ENCODE data around the gene GARRE1.
"Not testable (repeated sequence)": the region's sequence is repeated elsewhere in the genome, so short reads cannot be mapped to it uniquely, and the experiment has no call there.

GARRE1 gene

DNA sequence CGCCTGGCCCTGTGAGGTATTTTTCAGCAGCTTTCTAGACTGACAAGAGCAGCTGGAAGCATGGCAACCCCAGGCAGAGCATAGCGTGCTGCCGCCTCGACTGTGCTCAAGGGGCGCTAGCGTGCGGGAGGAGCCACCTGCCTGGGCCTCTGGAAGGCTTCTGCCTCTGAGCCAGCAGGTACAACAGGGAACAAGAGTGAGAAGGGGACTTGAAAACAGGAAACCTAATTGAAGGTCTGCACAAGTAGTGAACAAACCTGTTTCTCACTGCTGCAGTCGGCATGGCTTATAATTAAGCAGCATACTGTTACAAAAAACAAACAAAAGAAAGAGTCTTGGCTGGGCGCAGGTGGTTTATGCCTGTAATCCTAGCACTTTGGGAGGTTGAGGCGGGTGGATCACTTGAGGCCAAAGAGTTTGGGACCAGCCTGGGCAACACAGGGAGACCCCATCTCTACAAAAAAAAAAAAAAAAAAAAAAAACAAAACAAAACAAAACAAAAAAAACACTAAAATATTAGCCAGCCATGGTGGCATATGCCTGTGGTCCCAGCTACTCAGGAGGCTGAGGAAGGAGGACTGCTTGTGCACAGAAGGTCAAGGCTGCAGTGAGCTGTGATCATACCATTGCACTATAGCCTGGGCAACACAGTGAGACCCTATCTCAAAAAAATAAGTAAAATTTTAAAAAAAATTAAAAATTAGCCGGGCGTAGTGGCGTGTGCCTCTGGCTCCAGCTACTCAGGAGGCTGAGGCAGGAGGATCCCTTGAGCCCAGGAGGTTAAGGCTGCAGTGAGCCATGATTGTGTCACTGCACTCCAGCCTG, 12.6 kb upstream of the GARRE1 start:
- CTCF ChIA-PET: interaction anchor here (0.9 kb wide), 1 partner anchor 101 kb away, joined by 4 read pairs; no protein-coding TSS in a partner anchor
- Mint-ChIP-seq H3K4me1 (no peaks in the 10 kb centered on the region), H3K27ac (no peak overlapping the region), H3K9me3 (no peaks in the 10 kb centered on the region), H3K27me3 (no peaks in the 10 kb centered on the region), H3K36me3 (no peaks in the 10 kb centered on the region), H3K4me3 (no peak overlapping the region)
- DNase-seq: peak; percentile 42

DNA sequence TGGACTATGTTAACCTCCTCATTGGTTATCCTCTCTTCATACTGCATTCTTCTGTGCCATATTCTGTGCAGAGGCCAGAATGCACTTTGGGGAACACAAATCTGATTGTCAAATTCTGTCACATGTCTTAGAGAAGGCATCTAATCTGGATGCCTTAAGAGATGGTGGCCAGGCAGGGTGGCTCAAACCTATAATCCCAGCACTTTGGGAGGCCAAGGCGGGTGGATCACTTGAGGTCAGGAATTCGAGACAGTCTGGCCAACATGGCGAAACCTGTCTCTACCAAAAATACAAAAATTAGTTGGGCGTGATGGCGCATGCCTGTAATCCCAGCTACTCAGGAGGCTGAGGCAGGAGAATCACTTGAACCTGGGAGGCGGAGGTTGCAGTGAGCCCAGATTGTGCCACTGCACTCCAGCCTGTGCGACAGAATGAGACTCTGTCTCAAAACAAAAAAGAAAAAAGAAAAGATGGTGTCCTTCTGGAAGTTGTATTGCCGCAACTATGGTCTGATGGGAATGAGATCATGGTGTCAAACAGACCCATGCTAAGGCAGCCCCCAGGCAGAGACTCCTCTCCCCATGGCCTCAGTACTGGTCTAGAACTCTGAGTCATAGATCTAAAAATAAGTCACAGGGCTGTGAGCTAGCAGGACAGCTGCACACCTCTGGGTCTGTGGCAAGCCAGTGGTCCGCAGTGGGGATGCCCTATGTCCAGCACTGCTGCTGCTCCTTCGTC, 11.0 kb upstream of the GARRE1 start:
- not testable (repeated sequence) for H3K4me1 Mint-ChIP-seq

DNA sequence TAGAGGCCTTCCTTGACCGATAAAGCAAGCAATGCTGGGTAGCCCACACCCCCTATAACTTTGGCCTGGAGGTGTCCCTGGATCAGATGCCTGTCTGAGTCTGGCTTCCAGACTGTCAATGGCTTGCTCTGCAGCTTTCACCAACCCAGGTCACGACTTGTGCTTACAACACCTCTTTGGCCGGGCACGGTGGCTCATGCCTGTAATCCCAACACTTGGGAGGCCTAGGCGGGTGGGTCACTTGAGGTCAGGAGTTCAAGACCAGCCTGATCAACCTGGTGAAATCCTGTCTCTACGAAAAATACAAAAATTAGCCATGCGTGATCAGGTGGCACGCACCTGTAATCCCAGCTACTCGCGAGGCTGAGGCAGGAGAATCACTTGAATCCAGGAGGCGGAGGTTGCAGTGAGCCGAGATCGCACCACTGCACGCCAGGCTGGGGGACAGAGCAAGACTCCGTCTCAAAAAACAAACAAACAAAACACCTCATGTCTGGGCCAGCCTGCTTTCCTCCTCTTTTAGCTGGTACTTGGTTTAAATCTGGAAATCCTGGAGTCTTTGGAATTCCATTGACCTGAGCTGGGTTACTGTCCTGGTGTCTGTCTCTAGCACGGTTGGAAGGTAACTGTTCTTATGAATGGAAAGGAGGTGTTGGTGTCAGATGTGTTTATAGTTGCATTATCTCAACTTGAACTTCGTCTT, 10.3 kb upstream of the GARRE1 start:
- no peak for DNase-seq
- Mint-ChIP-seq H3K4me1 (no peaks in the 10 kb centered on the region), H3K9me3 (no peaks in the 10 kb centered on the region), H3K27me3 (peaks cover 4% of the 10 kb centered on the region), H3K36me3 (no peaks in the 10 kb centered on the region), H3K4me3 (no peak overlapping the region), H3K27ac (no peak overlapping the region)
- CTCF ChIA-PET: no interaction called here

More for the DNA sequence above, 11.0 kb upstream of the GARRE1 start:
- H3K27me3 Mint-ChIP-seq, H3K9me3 Mint-ChIP-seq, H3K4me3 Mint-ChIP-seq, CTCF ChIA-PET, H3K27ac Mint-ChIP-seq, DNase-seq, H3K36me3 Mint-ChIP-seq: not testable (repeated sequence)

DNA sequence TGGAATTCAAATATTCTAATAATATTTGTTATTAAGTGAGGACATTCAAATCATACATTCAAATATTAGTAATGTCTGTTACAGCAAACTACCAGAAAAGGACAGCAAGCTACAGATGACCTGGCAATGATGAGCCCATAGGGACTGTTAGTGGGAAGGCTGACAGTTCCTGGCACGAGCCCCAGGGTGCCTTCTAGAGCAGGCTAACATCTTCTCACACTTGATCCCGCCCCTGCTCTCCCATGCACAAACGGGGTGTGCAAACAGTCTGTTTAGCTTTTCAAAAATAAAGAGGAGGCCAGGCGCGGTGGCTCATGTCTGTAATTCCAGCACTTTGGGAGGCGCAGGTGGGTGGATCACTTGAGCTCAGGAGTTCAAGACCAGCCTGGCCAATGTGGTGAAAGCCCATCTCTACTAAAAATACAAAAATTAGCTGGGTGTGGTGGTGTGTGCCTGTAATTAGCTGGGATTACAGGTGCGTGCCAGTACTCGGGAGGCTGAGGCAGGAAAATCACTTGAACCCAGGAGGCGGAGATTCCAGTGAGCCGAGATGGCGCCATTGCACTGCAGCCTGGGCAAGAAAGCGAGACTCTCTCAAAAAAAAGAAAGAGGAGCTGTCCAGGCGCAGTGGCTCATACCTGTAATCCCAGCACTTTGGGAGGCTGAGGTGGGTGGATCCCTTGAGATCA, 9.6 kb upstream of the GARRE1 start:
- DNase-seq: no peak
- H3K27me3 Mint-ChIP-seq: peaks cover 4% of the 10 kb centered on the region
- no peak overlapping the region for H3K27ac Mint-ChIP-seq
- no peaks in the 10 kb centered on the region for H3K9me3 Mint-ChIP-seq
- H3K4me3 Mint-ChIP-seq: no peak overlapping the region
- no peaks in the 10 kb centered on the region for H3K36me3 Mint-ChIP-seq
- H3K4me1 Mint-ChIP-seq: no peaks in the 10 kb centered on the region
- CTCF ChIA-PET: interaction anchor here (1.0 kb wide), 1 partner anchor 96 kb away, joined by 3 read pairs; no protein-coding TSS in a partner anchor

DNA sequence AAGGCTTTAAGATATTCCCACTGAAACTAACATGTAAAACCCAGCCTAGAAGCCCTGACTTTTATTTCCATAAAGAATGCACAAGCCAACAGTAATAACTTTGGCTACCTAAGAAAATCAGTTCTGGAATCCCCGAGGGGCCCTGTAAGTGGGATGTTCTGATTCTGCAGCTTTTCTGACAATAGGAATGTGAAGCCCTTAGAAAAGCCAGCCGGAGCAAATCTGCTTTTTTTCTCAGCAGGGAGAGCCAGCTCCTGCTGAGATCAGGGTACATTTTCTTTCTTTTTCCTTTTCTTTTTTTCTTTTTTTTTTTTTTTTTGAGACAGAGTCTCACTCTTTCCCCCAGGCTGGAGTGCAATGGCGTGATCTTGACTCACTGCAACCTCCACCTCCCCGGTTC, 8.0 kb upstream of the GARRE1 start:
- CTCF ChIA-PET: interaction anchor here (0.7 kb wide), 1 partner anchor 97 kb away, joined by 3 read pairs; no protein-coding TSS in a partner anchor
- no peaks in the 10 kb centered on the region for H3K4me1 Mint-ChIP-seq

DNA sequence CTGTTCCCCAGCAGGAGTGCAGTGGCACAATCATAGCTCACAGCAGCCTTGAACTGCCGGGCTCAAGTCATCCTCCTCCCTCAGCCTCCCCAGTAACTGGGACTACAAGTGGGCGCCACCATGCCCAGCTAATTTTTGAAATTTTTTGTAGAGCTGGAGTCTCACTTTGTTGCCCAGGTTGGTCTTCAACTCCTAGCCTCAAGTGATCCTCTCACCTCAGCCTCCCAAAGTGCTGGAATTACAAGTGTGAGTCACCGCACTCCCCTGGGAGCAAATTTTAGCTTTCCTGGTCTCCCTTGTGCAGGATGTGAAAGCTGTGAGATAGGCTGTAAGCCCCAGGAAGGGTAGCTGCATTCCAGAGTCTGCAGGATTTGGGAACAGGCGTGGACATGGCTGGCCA, 5.4 kb upstream of the GARRE1 start:
- H3K36me3 Mint-ChIP-seq: no peaks in the 10 kb centered on the region

More for the DNA sequence above, 8.0 kb upstream of the GARRE1 start:
- H3K27me3 Mint-ChIP-seq: peaks cover 4% of the 10 kb centered on the region
- H3K4me3 Mint-ChIP-seq: no peak overlapping the region
- no peak overlapping the region for H3K27ac Mint-ChIP-seq
- H3K36me3 Mint-ChIP-seq: no peaks in the 10 kb centered on the region
- H3K9me3 Mint-ChIP-seq: no peaks in the 10 kb centered on the region
- no peak for DNase-seq

DNA sequence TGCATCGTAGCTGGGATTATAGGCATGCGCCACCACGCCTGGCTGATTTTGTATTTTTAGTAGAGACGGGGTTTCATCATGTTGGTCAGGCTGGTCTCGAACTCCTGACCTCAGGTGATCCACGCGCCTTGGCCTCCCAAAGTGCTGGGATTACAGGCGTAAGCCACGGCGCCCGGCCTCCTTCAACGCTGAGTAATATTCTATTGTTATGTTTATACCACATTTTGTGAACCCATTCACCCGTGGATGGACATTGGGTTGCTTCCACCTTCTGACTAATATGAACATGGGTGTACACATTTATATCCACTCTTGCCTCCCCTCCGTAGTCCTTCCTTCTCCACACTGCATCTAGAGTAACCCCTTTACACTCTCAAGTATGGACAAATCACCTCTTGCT, 1.2 kb upstream of the GARRE1 start:
- H3K4me3 Mint-ChIP-seq: peak overlapping the region; percentile 85
- DNase-seq, H3K36me3 Mint-ChIP-seq, H3K27me3 Mint-ChIP-seq, CTCF ChIA-PET, H3K9me3 Mint-ChIP-seq, H3K27ac Mint-ChIP-seq: not testable (repeated sequence)
- H3K4me1 Mint-ChIP-seq: peaks cover 30% of the 10 kb centered on the region

More for the DNA sequence above, 5.4 kb upstream of the GARRE1 start:
- H3K4me1 Mint-ChIP-seq: peaks cover 10% of the 10 kb centered on the region
- H3K9me3 Mint-ChIP-seq: no peaks in the 10 kb centered on the region
- DNase-seq: no peak
- peaks cover 4% of the 10 kb centered on the region for H3K27me3 Mint-ChIP-seq
- H3K27ac Mint-ChIP-seq: no peak overlapping the region
- no peak overlapping the region for H3K4me3 Mint-ChIP-seq
- CTCF ChIA-PET: no interaction called here

DNA sequence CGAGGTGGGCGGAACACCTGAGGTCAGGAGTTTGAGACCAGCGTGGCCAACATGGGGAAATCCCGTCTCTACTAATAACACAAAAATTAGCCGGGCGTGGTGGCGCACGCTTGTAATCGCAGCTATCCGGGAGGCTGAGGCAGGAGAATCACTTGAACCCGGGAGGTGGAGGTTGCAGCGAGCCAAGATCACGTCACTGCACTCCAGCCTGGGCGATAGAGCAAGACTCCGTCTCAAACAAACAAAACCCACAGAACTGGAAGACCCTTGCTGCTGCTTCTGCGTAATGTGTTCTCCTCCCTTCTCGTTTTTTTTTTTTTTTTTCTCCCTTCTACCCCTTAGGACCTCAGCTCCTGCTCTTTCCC, 691 bp upstream of the GARRE1 start:
- peaks cover 32% of the 10 kb centered on the region for H3K4me1 Mint-ChIP-seq
- DNase-seq, H3K9me3 Mint-ChIP-seq, CTCF ChIA-PET, H3K27me3 Mint-ChIP-seq, H3K36me3 Mint-ChIP-seq: not testable (repeated sequence)
- H3K4me3 Mint-ChIP-seq: peak overlapping the region; percentile 85
- peak overlapping the region; percentile 91 for H3K27ac Mint-ChIP-seq

DNA sequence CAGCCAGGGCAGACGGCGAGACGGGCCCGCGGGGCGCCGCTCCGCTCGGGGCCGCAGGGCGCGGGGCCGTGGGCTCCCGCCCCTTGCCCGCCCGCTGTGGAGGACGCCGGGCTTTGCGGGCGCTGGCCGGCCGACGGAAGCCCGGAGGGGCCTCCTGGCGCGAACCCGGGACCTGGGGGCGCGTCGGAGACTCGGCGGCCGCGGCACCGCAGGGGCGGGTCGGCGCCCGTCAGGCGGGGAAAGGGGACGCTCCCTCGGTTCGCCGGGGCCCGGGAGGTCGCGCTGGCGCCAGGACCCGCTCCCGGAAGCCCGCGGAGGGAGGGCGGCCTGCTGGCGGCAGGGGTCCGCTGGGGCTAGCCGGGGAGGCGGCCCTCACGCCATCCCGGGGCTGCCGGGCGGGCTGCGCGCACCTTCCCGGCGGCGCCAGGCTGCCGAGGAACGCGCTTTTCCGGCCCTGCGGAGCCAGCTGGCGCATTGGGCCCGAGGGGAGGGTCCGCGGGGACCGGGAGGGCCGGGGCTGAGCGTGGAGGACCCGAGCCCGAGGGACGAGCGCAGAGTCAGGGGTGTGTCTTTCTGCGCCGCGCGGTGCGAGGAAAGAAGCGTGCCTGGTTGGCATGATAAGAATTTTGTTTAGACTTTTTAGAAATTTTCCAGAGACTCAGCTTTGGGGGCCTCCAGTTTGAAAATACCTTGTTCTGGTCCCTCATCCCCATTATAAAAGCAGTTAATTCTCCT, 511 bp downstream of the GARRE1 start:
- Mint-ChIP-seq H3K36me3 (peaks cover 11% of the 10 kb centered on the region), H3K4me1 (peaks cover 32% of the 10 kb centered on the region), H3K27ac (peak overlapping the region; percentile 86), H3K4me3 (peak overlapping the region; percentile 82), H3K9me3 (no peaks in the 10 kb centered on the region), H3K27me3 (no peaks in the 10 kb centered on the region)
- CTCF ChIA-PET: no interaction called here
- DNase-seq: peak; percentile 55

DNA sequence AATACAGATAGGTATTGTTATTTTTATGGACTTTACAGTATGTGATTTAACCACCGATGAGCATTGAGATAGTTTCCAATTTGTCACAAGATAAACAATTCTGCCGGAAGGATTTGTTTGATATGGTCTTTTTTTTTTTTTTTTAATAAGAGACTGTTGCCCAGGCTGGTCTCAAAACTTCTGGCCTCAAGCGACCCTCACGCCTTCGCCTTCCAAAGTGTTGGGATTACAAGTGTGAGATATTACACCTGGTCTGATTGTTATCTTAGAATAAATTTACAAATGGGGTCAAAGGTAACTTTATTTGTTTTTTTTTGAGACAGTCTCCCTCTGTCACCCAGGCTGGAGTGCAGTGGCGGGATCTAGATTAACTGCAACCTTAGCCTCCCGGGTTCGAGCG, 1.2 kb downstream of the GARRE1 start:
- peak overlapping the region; percentile 86 for H3K27ac Mint-ChIP-seq
- peak overlapping the region; percentile 82 for H3K4me3 Mint-ChIP-seq
- H3K4me1 Mint-ChIP-seq: peaks cover 32% of the 10 kb centered on the region

DNA sequence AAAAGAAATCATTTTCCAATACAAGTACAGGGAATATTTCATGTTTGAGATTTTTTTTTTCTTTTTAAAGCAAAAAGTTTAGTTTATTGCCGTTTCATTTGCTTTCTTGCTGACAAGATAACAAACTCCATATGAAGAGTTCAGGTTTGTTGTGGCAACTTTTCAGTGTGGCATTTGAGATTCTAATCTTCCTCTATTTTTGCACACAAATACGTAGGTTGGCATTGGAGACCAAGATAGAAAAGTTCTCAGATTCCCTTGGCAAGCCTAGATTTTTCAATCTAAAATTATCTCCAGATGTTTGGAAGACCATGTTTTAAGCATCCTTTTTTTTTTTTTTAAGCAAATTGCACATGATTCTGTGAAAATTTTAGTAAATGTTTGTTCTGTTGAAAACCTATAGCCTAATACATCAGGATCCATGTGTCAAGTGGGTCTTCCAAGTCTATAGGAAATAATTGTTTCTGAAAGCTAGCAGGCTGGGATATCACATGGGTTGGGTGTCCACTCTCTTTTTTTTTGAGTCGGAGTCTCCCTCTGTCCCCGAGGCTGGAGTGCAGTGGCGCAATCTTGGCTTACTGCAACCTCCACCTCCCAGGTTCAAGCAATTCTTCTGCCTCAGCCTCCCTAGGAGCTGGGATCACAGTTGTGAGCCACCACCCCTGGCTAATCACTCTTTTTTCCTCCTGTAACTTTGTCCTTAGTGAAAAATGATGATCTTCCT, 2.6 kb downstream of the GARRE1 start:
- no peaks in the 10 kb centered on the region for H3K27me3 Mint-ChIP-seq
- CTCF ChIA-PET: interaction anchor here (0.6 kb wide), 1 partner anchor 92 kb away, joined by 3 read pairs; no protein-coding TSS in a partner anchor
- no peaks in the 10 kb centered on the region for H3K9me3 Mint-ChIP-seq
- no peak for DNase-seq
- peaks cover 15% of the 10 kb centered on the region for H3K36me3 Mint-ChIP-seq
- H3K4me1 Mint-ChIP-seq: peaks cover 37% of the 10 kb centered on the region
- H3K4me3 Mint-ChIP-seq: peak overlapping the region; percentile 31
- H3K27ac Mint-ChIP-seq: peak overlapping the region; percentile 75

More for the DNA sequence above, 1.2 kb downstream of the GARRE1 start:
- DNase-seq: no peak
- no peaks in the 10 kb centered on the region for H3K27me3 Mint-ChIP-seq
- H3K36me3 Mint-ChIP-seq: peaks cover 11% of the 10 kb centered on the region
- no peaks in the 10 kb centered on the region for H3K9me3 Mint-ChIP-seq
- CTCF ChIA-PET: no interaction called here

DNA sequence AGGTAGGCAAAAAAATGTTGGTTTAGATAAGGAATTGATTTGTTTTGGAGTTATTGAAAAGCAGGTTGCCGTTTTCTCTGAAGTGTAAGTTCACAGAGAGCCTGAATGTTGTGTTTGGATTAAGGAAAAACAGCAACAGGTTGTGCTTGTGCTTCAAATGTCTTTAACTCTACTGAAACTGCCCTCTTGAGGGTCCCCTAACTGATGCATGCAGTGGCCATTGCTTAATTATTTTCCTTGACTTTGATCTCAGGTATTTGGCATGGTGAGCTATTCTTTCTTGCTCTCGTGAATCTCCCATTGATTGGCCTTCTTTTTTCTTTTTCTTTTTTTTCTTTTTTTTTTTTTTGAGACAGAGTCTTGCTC, 3.2 kb downstream of the GARRE1 start:
- Mint-ChIP-seq H3K36me3 (peaks cover 15% of the 10 kb centered on the region), H3K27ac (peak overlapping the region; percentile 75), H3K27me3 (no peaks in the 10 kb centered on the region), H3K9me3 (no peaks in the 10 kb centered on the region), H3K4me3 (peak overlapping the region; percentile 31), H3K4me1 (peaks cover 37% of the 10 kb centered on the region)
- no peak for DNase-seq
- CTCF ChIA-PET: interaction anchor here (0.6 kb wide), 1 partner anchor 91 kb away, joined by 3 read pairs; no protein-coding TSS in a partner anchor
